SK-N-SH (cell line): ENCODE data around the gene SPATA13.

ENCODE experiments used
- TF ChIP-seq, protein P1 (sequence below): IDR thresholded peaks from 2 replicates; pipeline ENCODE4 v1.4.0; 2012; ENCODE audit warnings: low read depth
- TF ChIP-seq, protein P2 (sequence below): fragments of 200-600 bp; sonication (generic); IDR thresholded peaks from 2 replicates; pipeline ENCODE4 v1.6.1; 2017; ENCODE audit warnings: antibody characterized with exemption, mild to moderate bottlenecking, moderate library complexity

DNA sequence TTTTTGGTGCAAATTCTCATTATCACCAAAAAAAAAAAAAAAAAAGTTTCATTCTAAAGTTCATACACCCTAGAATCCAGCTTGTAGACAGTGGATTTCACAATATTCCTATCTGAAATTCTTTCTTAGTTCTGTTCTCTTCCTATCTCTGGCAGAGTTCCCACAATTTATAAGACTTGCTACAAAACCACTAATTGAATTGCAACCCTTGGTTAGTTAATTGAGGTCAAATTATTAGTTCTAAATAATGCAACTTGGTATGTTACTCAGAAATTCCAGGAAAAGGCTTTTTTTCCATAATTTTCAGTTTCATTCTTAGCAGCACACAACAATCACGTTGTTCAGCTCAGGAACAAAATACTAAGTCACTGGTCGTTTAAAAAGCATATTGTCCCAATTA lies 58.5 kb downstream of the SPATA13 start:
- TF ChIP-seq, protein P1, sequence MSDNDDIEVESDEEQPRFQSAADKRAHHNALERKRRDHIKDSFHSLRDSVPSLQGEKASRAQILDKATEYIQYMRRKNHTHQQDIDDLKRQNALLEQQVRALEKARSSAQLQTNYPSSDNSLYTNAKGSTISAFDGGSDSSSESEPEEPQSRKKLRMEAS: no peak
- TF ChIP-seq, protein P2, sequence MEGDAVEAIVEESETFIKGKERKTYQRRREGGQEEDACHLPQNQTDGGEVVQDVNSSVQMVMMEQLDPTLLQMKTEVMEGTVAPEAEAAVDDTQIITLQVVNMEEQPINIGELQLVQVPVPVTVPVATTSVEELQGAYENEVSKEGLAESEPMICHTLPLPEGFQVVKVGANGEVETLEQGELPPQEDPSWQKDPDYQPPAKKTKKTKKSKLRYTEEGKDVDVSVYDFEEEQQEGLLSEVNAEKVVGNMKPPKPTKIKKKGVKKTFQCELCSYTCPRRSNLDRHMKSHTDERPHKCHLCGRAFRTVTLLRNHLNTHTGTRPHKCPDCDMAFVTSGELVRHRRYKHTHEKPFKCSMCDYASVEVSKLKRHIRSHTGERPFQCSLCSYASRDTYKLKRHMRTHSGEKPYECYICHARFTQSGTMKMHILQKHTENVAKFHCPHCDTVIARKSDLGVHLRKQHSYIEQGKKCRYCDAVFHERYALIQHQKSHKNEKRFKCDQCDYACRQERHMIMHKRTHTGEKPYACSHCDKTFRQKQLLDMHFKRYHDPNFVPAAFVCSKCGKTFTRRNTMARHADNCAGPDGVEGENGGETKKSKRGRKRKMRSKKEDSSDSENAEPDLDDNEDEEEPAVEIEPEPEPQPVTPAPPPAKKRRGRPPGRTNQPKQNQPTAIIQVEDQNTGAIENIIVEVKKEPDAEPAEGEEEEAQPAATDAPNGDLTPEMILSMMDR: no peak
